GM08714 (cell line): ENCODE results near the gene GPR26.

Experiments
- H3K4me3 ChIP-seq: fragments of 200-500 bp; sonication (Bioruptor generic); 2 replicates; pipeline ENCODE4 v1.5.1; 2014; ENCODE audit warnings: mild to moderate bottlenecking, low read length, inconsistent platforms
- ZNF274 ChIP-seq: IDR thresholded peaks from 2 replicates; pipeline ENCODE4 v1.6.1; 2012; ENCODE audit warnings: mild to moderate bottlenecking, low read depth, low read length

Gene GPR26

DNA sequence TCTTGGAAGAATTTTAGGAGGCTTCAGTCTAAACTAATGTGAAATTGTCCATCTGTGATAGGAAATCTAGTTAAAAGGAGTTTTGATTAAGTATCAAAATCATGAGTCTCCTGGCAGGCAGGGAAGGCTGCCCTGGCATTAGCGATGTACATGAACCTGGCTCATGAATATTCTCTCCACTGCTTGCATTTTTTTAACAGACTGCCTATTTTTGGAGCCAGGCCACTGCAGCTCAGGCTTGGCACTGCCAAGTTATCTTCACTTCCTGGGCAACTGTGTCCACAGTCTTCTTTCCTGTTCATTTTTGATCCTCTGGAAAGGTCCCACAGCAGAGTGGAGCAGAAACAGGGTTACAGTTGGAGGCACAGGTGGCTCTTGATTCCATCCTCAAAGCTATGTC, 7.0 kb downstream of the GPR26 start:
- no peak overlapping the region for H3K4me3 ChIP-seq
- TF ChIP-seq ZNF274, result no peak

DNA sequence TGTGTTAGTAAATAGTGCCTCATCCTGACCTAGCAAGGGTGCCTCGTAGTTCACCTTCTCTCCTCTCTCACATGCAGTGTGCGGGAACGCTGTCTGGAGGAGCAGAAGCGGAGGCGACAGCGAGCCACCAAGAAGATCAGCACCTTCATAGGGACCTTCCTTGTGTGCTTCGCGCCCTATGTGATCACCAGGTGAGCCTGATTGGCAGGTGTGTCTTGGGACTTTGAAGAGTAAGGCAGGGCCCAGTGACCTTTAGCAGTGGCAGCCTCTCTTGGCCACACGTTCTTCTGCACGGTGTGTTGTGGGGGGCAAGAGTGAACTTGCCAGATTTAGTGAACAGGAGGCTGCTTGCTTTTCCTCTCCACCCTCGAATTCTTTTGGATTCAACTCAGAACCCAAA, 8.6 kb downstream of the GPR26 start:
- TF ChIP-seq ZNF274, result no peak
- H3K4me3 ChIP-seq, result no peak overlapping the region

DNA sequence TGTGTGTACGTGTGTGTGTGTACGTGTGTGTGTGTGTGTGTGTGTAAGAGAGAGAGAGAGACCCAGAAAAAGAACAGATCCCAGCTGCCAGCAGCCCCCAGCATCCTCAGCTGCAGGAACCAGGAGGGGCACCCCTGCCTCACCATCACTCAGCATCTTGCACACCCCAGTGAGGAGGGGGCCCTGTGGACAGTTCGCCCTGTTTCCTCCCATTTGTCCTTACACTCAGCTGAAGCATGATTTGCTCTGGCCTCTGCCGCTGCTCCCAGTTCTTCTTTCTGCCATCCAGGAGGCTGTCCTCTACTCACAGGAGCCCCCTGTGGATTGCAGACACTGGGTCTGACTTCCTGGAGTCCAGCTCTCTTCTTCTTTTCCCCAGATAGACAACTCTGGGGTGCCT, 9.7 kb downstream of the GPR26 start:
- H3K4me3 ChIP-seq, result no peak overlapping the region
- no peak for TF ChIP-seq ZNF274

DNA sequence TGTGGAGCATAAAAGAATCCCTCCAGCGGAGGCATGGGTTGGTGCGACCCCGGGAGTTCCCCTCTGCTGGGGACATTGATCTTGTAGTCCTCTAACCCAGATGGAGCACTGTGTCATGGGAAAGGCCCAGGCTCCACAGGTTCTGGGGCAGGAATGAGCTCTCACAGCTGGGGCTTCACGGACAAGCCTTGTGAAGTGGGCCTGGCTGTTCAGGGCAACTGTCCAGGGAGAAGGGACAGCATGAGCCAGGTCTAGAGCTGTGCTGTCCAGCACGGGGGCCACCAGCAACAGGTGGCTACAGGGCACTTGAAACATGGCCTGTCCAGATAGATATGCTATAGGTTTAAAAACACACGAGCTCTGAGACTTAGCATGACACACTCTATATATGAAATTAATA, 11.4 kb downstream of the GPR26 start:
- TF ChIP-seq ZNF274, result no peak
- no peak overlapping the region for H3K4me3 ChIP-seq

DNA sequence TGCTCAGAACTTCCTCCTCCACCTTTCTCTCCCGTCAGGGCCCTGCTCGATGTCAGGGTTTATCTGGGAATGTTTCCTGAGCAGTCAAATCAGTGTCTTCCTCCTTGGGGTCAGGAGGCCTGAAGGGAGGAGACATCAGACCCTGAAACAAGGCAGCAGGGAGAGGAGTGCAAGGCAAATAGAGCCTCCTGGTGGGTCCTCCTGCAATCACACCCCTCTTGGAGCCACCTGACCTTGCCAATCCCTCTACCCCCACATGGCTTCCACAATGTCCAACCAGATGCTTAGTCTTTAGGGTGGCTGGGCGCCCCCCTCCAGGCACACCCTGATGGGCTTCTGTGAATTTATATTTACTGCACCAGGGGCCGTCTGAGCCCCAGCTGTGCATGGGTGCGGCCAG, 12.2 kb downstream of the GPR26 start:
- H3K4me3 ChIP-seq, result no peak overlapping the region
- no peak for TF ChIP-seq ZNF274

DNA sequence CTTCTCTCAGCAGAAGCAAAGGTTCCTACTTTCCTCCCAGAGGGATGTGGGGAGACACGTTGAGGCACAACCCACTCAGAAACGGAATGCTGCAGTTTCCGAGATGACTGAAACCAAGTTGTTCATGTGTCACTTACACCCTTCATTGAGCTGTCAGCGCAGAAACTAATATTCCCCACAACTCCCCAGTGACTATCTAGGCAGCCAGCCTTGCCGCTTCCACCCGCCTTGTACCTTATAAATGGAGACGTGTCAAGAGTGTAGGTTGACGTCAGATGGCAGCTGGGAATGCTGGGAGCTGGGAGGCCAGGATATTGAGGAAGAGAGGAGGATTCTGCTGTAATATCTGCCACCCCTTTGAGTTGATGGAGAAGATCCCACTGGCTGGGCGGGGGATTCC, 15.1 kb downstream of the GPR26 start:
- H3K4me3 ChIP-seq, result no peak overlapping the region
- TF ChIP-seq ZNF274, result no peak

DNA sequence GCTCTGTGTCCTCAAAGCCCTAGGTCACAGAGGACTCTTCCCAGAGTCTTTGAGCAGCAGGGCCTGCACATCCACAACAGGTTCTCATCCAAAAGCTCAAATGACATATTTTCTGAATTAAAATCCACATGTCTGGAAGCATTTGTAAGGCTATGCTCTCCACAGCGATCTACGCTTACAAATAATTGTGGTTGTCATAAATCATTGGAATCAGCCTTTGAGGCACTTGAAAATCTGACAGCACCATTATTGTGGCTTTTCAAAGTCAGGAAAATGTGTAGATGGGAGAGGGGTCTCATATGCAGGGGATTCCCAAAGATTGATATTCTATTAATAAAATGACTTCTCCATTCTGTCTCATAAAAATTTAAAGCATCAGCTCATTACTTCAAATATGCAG, 16.3 kb downstream of the GPR26 start:
- no peak overlapping the region for H3K4me3 ChIP-seq
- TF ChIP-seq ZNF274, result no peak

DNA sequence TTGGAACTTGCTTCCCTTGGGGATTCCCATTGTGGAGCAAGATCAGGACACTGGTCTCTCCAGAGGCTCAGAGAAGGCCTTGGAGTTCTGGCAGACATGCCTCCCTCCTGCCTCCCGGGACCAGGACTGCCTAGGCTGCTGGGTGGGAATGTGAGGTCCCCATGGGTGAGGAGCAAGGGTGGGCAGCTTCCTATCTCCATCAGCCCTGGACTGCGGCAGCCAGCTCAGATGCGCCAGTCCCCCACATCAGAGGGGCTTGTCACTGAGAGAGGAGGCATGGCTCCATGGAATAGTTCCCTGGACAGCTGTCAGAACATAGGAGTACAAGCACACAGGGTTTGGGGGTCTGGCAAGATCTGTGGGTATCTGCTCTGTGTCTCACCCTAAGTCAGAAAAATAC, 17.3 kb downstream of the GPR26 start:
- no peak overlapping the region for H3K4me3 ChIP-seq
- no peak for TF ChIP-seq ZNF274

DNA sequence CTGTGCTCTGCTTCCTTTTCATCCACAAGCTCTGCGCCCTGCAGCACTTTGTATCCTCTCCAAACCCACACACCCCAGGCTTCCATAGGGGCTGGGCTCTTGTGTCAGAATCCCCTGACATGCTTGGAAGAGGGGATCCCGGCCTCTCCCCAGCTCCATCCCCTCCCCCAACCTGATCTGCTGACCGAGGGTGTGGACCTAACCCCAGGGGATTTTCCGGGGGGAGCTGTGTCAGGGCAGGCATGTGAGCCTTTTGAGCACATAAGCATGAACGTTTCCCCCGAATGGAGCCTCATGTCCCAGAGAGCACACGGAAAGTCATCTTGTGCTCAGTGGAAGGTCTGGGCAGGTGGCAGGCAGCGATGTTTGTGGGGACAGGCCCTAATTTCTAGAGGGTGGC, 17.7 kb downstream of the GPR26 start:
- no peak for TF ChIP-seq ZNF274
- H3K4me3 ChIP-seq, result no peak overlapping the region

DNA sequence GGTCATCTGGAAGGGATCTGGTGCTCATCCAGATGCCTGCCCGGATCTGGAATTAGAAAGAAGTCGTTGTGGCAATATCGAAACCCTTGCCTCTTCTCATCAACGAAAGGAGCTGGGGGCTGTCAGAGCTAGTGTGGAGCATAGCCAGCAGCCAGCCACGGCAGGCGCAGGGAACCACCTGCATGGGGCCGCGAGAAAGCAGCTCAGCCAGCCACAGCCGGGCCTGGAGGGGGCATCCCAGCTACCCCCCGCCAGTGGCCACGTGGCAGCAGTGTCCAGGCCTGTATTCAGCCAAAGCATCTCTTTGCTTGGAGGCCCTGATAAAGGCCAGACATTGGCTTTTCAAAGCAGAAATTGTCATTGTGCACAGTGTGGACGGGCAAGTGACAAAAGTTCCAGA, 19.1 kb downstream of the GPR26 start:
- no peak for TF ChIP-seq ZNF274
- H3K4me3 ChIP-seq, result no peak overlapping the region

DNA sequence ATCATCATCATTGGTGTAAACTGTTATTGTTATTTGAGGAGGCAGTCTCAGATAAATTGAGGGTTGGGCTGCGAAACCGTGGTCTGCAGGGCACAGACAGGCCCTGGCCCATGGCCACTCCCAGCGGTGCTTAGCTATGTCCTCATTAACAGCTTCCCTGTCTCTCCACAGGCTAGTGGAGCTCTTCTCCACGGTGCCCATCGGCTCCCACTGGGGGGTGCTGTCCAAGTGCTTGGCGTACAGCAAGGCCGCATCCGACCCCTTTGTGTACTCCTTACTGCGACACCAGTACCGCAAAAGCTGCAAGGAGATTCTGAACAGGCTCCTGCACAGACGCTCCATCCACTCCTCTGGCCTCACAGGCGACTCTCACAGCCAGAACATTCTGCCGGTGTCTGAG, 21.6 kb downstream of the GPR26 start:
- no peak for TF ChIP-seq ZNF274
- H3K4me3 ChIP-seq, result no peak overlapping the region

DNA sequence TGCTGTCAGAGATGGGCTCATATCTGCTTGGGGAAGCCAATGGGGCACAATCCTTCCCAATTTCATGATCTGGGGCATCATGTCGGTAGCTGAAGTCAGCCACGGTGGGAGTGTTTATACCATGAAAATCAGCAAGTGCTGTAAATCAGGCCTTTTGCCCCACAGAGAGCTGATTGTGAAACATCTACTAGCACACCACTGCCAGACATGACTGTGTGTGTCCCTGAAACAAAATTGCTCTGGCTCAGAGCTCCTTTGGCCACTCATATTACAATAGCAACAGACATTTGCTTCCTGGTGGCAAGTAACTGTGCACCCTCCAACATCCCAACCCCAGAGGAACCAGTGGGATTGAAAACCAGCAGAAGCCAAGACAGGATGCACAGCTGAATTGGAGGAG, 23.7 kb downstream of the GPR26 start:
- H3K4me3 ChIP-seq, result no peak overlapping the region
- TF ChIP-seq ZNF274, result no peak

DNA sequence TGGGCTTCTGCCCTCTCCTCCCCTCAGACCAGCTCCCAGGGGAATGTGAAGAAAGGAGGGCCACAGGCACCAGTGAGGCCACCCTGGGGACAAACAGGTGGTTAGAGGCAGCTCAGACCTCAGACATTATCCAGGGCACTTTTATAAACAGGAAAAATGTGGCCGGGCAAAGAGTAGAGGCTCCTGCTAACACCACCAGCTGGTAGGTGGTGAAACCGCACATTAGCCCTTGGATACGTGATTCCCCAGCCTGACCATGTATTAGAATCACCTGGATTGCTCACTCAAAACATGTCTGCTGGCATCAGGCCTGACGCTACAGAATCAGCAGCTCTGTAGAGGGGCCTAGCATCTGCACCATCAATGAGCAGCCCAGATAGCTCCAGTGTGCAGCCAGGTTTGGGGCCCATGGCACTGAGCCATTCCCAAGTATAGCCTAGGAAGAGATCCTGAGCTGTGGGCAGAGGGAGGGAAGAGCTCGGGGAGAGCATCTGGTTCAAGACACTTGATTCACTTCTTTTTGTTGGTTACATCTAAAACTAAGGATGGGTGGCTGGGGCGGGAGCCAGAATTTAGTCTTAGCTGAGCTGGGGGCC, 37.1 kb downstream of the GPR26 start:
- TF ChIP-seq ZNF274, result no peak
- no peak overlapping the region for H3K4me3 ChIP-seq

DNA sequence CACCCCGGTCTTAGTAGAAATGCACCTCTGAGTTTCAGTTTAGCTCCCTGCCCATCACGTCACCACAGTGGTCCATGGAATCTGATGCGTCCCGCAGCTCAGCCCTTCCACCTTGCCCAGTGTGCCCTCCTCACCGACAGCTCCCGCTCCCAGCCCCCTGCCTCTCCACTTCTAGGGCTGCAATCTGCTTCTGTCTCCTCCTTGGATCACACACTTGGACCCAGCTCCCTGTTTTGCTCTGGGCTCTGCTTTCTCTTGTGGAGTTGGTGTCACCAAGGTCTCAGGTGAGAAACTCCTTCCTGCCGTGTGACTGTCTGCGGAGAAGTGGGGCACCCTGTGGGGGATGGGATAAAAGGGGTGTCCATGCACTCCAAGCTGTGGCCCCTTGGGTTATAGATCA, 37.9 kb downstream of the GPR26 start:
- no peak overlapping the region for H3K4me3 ChIP-seq
- no peak for TF ChIP-seq ZNF274

DNA sequence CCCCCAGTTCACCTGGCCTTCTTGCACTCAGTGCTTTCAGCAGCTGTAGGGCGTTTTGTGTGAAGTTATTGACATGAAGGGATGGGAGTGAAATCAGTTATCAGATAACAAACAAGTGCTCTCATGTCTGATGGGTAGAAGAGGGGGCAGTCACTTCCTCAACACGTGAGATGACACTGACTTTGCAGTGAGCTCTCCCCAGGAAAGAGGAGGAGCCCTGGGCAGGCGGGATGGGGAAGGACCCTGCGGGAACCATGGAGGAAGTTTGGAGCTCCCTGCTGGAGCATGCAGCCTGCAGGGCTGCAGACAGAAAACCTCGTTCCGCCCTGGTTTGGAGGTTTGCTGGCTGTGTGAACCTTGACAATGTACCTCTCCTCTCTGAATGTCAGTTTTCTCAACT, 38.7 kb downstream of the GPR26 start:
- no peak for TF ChIP-seq ZNF274
- no peak overlapping the region for H3K4me3 ChIP-seq

DNA sequence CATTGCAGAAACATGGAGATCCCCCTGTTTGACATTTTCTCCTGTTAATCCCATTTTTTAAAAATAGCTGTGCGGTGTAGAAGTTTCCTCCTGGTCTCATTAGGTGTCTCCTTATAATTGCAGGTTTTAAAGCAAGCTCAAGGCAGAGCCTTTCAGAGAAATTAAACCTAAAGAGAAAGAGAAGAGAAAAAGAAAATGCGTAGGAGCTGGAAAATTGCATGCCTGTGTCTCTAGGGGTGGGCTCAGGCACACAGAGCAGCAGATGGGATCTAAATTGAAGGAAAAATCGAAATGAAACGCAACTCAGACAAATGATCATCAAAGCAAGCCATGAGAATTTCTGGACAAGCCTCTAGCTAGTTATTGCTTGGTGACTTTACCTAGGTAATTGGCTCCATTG, 40.1 kb downstream of the GPR26 start:
- no peak for TF ChIP-seq ZNF274
- no peak overlapping the region for H3K4me3 ChIP-seq
